BLaER1 treated with 17β-estradiol and CSF1 and Interleukin-3, amounts not matched to agents 10 nM and 100 nM (cell line): ENCODE measurements around the gene CLDN6.

Source experiments
- H3K27ac ChIP-seq, 11 experiments: shearing (Covaris generic); formaldehyde crosslinking; 2 replicates each; pipeline ENCODE4 v1.8.1; 2022
- H3K27me3 ChIP-seq, 11 experiments: shearing (Covaris generic); formaldehyde crosslinking; 2 replicates each; pipeline ENCODE4 v1.8.1; 2022
- H3K36me3 ChIP-seq, 11 experiments: shearing (Covaris generic); formaldehyde crosslinking; 2 replicates each; pipeline ENCODE4 v1.8.1; 2022
- H3K4me1 ChIP-seq, 10 experiments: shearing (Covaris generic); formaldehyde crosslinking; 2 replicates each; pipeline ENCODE4 v1.8.1; 2022
- H3K4me2 ChIP-seq, 11 experiments: shearing (Covaris generic); formaldehyde crosslinking; 2 replicates each; pipeline ENCODE4 v1.8.1; 2022
- H3K4me3 ChIP-seq, 10 experiments: shearing (Covaris generic); formaldehyde crosslinking; 2 replicates each; pipeline ENCODE4 v1.8.1; 2022
- H3K9ac ChIP-seq, 11 experiments: shearing (Covaris generic); formaldehyde crosslinking; 2 replicates each; pipeline ENCODE4 v1.8.1; 2022
- H3K9me3 ChIP-seq, 11 experiments: shearing (Covaris generic); formaldehyde crosslinking; replicated peaks in 1 of 11; 2 replicates each; pipeline ENCODE4 v1.8.1; 2022
- H4K20me1 ChIP-seq, 11 experiments: shearing (Covaris generic); formaldehyde crosslinking; 2 replicates each; pipeline ENCODE4 v1.8.1; 2022
- Cebpa-rat ChIP-seq, 11 experiments: shearing (Covaris generic); IDR thresholded peaks; 2 replicates each; pipeline ENCODE4 v1.8.1; 2022

CLDN6 gene, protein sequence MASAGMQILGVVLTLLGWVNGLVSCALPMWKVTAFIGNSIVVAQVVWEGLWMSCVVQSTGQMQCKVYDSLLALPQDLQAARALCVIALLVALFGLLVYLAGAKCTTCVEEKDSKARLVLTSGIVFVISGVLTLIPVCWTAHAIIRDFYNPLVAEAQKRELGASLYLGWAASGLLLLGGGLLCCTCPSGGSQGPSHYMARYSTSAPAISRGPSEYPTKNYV

DNA sequence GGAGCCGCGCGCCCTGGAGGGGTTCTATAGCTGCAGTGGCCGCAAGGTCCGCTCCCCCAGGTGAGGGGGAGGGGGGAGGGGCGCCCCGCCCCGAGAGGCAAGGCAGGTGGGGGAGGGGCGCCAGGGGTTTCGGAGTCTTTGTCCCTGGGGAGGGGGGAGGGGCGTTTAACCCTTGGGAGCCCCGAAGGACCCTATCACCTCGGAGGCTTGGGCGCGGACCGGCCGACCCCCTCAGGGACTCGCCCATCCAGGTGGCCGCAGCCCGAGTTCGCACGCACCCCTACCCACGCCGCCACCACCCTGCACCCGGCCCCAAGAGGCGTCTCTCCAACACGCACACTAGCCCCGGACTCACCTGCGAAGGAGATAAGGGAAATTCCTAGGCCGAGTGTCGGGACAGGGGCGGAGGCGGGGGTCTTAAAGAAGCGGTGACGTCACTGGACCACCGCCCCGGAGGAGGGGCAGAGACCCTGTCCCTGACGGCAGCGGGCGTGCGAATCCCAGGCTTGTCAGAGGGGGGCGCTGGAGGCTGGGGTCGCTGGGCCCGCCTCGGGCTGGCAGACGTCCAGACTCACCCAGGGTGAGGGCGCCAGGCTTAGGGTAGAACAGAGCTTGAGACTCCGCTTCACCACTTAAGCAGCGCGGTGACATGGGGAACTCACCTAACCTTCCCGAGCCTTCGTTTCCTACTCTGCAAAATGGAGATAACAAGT, at the start of gene CLDN6:
Gene CLDN6, minus strand, starts transcription at position 390 of the 713 bp plus-strand sequence. CDS start 2,162 bp downstream, outside the sequence.
- Histone ChIP-seq H3K4me2 (peak within 1 kb of the TSS in 8 of 11 experiments; percentile 14 to 97 (median 36); a peak in 8 of 22 replicates), H4K20me1 (peaks cover 0 to 38% (median 26%) of the 10 kb centered on the region in 11 experiments; a peak in 19 of 22 replicates), H3K4me3 (no peak within 1 kb of the TSS), H3K9ac (no peak within 1 kb of the TSS), H3K27ac (no peak within 1 kb of the TSS), H3K27me3 (peaks cover 20 to 66% (median 56%) of the 10 kb centered on the region in 11 experiments), H3K9me3 (no peaks in the 10 kb centered on the region), H3K36me3 (no peaks in the 10 kb centered on the region), H3K4me1 (peaks cover 27 to 47% (median 44%) of the 10 kb centered on the region in 10 experiments)
- no peak for TF ChIP-seq Cebpa-rat (IDR thresholded peaks at IDR 0.05)

DNA sequence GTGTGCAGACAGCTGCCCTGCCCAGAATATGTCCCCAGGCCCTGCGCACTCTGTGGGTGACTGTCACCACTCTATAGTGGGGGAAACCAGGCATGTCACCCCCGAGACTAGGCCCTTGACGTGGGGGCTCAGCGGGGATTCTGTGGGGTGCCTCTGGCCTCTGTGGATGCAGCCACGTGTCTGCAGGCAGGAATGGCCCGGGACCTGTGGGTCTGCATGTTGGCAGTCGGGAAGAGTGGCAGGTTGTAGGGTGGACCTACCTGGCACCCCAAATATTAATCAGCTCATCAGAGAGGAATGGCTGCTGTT, 48.4 kb upstream of the CLDN6 start:
- Histone ChIP-seq H3K9me3 (peaks cover 0 to 8% (median 5%) of the 10 kb centered on the region in 11 experiments; a peak in 7 of 22 replicates), H4K20me1 (no peaks in the 10 kb centered on the region), H3K27ac (peak overlapping the region in 1 of 11 experiments; percentile 59; a peak in 2 of 22 replicates), H3K4me3 (no peak overlapping the region), H3K36me3 (no peaks in the 10 kb centered on the region), H3K27me3 (no peaks in the 10 kb centered on the region), H3K4me1 (peaks cover 9 to 52% (median 41%) of the 10 kb centered on the region in 10 experiments), H3K4me2 (peak overlapping the region in 1 of 11 experiments; percentile 30; a peak in 1 of 22 replicates), H3K9ac (no peak overlapping the region)
- no peak for TF ChIP-seq Cebpa-rat (IDR thresholded peaks at IDR 0.05)

DNA sequence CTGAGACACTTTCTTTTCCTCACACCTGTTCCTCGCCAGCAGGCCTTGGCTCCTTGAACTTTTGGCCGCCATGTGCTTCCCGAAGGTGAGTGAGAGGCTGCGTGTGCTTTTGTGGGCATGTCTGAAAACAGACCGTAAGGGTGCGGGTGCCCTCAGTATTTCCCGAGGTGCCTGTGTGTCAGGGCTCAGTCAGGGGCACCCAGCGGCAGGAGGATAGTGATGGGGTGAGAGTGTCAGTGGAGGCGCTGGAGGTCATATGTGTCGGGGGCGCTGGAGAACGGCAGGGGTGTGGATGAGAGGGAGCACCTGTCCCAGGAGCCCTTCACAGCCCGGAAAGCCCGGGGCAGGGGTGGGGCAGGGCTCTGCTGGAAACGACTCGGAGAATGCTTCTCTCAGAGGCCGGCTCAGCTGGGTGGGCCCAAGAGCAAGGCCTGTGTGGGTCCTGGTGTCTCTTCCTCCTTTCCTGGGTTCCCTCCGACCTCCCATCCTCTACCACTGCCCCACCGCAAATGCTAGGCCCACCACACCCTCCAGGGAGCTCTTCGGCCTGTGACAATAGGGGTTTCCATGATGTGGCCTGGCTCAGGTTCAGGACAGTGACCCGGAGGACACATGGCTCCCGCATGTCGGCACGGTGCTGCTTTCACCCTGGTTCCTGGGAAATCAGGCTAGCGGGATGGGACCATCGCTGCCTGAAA, 47.9 kb upstream of the CLDN6 start:
- Histone ChIP-seq H3K9ac (peak overlapping the region in 2 of 11 experiments; percentile 4 to 6; a peak in 1 of 22 replicates), H3K36me3 (no peaks in the 10 kb centered on the region), H3K9me3 (peaks cover 0 to 8% (median 5%) of the 10 kb centered on the region in 11 experiments; a peak in 7 of 22 replicates), H3K27me3 (no peaks in the 10 kb centered on the region), H3K4me2 (peak overlapping the region in 8 of 11 experiments; percentile 19 to 62 (median 28); a peak in 11 of 22 replicates), H3K27ac (peak overlapping the region in 3 of 11 experiments; percentile 37 to 59 (median 37); a peak in 5 of 22 replicates), H3K4me3 (no peak overlapping the region), H4K20me1 (no peaks in the 10 kb centered on the region), H3K4me1 (peaks cover 9 to 47% (median 36%) of the 10 kb centered on the region in 10 experiments)
- TF ChIP-seq Cebpa-rat (IDR thresholded peaks at IDR 0.05): no peak

DNA sequence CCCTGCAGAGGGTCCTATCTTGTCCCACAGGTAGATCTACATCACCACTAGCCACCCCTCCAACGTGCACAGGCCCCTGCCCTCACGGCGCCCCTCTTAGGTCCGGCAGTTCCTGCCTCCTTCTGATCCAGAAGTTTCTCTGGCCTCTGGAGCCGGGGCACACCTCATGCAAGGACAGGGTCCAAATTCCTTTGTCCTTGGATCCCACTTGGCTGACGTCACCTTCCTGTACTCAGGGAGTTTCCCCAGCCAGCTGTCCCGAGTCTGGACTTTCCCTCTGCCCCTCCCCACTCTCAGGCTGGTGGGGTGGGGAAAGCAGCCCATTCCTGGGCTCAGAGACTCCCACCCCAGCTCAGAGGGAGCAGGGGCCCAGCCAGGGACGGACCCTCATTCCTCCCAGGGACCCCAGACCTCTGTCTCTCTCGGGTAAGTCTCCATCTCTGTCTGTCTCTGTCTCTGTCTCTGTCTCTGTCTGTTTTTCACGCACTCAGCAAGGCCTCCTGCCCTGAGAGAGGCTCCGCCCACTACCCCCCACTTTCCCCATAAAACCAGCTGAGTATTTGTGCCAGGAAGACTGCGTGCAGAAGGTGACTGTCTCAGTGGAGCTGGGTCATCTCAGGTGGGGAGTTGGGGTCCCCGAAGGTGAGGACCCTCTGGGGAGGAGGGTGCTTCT, 47.2 kb upstream of the CLDN6 start, which contains the start of gene IL32:
Gene IL32, plus strand, starts transcription at position 572 of the 673 bp plus-strand sequence. CDS start 172 bp downstream, outside the sequence.
- peak within 1 kb of the TSS in 2 of 11 experiments; percentile 4 to 6; a peak in 2 of 22 replicates for H3K9ac ChIP-seq
- peak within 1 kb of the TSS in 8 of 11 experiments; percentile 6 to 59 (median 31); a peak in 10 of 22 replicates for H3K27ac ChIP-seq
- H3K36me3 ChIP-seq: no peaks in the 10 kb centered on the region
- no peaks in the 10 kb centered on the region for H3K27me3 ChIP-seq
- no peak for TF ChIP-seq Cebpa-rat (IDR thresholded peaks at IDR 0.05)
- H3K9me3 ChIP-seq: peaks cover 0 to 8% (median 5%) of the 10 kb centered on the region in 11 experiments; a peak in 7 of 22 replicates
- no peak within 1 kb of the TSS for H3K4me3 ChIP-seq
- H4K20me1 ChIP-seq: no peaks in the 10 kb centered on the region
- H3K4me2 ChIP-seq: peak within 1 kb of the TSS in 9 of 11 experiments; percentile 9 to 62 (median 25); a peak in 15 of 22 replicates
- peaks cover 11 to 43% (median 32%) of the 10 kb centered on the region in 10 experiments for H3K4me1 ChIP-seq

DNA sequence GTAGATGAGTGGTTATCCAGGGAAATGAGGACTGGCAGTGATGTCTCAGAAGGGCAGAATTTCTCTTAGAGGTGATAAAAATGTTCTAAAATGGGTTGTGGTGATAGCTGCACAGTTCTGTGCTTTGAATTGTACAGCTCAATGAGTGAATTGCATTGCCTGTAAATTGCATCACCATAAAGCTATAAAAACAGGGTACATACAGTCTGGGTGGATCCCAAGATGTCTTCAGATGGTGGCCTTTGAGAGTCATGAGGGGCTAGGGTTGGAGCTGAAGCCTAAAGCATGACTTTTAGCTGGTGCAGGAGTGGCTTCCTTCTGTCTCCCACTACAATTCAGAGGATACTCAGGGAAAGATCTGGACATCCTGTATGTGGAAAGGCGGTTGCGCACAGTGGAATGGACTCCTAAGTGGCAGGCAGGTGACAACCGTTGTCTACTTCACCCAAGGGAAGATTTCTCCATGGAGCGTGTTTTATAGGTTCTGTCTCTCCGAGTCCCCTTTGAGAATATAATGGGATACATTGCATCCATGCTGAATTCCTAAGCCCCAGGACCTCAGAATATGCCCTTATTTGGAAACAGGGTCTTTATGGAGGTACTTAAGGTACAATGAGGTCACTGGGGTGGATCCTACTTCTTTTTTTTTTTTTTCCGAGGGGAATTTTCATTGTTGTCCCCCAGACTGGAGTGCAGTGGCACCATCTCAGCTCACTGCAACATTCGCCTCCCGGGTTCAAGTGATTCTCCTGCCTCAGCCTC, 45.8 kb upstream of the CLDN6 start:
- H3K4me2 ChIP-seq: no peak overlapping the region
- H3K9ac ChIP-seq: no peak overlapping the region
- no peaks in the 10 kb centered on the region for H4K20me1 ChIP-seq
- TF ChIP-seq Cebpa-rat (IDR thresholded peaks at IDR 0.05): no peak
- H3K4me3 ChIP-seq: no peak overlapping the region
- H3K36me3 ChIP-seq: no peaks in the 10 kb centered on the region
- no peak overlapping the region for H3K27ac ChIP-seq
- no peaks in the 10 kb centered on the region for H3K9me3 ChIP-seq
- H3K27me3 ChIP-seq: no peaks in the 10 kb centered on the region
- peaks cover 19 to 44% (median 36%) of the 10 kb centered on the region in 10 experiments for H3K4me1 ChIP-seq

DNA sequence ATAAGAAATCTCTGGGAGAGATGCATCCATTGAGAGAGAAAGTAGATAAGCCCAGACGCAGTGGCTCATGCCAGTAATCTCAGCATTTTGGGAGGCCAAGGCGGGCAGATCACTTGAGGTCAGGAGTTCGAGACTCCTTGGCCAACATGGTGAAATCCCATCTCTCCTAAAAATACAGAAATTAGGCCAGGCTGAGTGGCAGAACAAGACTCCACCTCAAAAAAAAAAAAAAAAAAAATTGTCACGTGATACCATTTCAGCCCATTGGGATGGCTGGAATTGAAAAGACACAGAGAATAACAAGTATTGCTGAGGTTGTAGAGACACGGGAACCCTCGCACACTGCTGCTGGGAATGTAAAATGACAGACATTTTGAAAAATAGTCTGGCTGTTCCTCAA, 44.6 kb upstream of the CLDN6 start:
- TF ChIP-seq Cebpa-rat (IDR thresholded peaks at IDR 0.05): no peak
- Histone ChIP-seq H3K27me3 (no peaks in the 10 kb centered on the region), H4K20me1 (peaks cover 0 to 6% (median 0%) of the 10 kb centered on the region in 11 experiments; a peak in 3 of 22 replicates), H3K27ac (no peak overlapping the region), H3K4me3 (no peak overlapping the region), H3K36me3 (0 out of 22 replicates have a peak, but pooled peaks cover 0 to 4% (median 0%) of the 10 kb centered on the region in 11 experiments), H3K4me2 (no peak overlapping the region), H3K4me1 (peaks cover 28 to 43% (median 36%) of the 10 kb centered on the region in 10 experiments), H3K9me3 (no peaks in the 10 kb centered on the region), H3K9ac (no peak overlapping the region)

DNA sequence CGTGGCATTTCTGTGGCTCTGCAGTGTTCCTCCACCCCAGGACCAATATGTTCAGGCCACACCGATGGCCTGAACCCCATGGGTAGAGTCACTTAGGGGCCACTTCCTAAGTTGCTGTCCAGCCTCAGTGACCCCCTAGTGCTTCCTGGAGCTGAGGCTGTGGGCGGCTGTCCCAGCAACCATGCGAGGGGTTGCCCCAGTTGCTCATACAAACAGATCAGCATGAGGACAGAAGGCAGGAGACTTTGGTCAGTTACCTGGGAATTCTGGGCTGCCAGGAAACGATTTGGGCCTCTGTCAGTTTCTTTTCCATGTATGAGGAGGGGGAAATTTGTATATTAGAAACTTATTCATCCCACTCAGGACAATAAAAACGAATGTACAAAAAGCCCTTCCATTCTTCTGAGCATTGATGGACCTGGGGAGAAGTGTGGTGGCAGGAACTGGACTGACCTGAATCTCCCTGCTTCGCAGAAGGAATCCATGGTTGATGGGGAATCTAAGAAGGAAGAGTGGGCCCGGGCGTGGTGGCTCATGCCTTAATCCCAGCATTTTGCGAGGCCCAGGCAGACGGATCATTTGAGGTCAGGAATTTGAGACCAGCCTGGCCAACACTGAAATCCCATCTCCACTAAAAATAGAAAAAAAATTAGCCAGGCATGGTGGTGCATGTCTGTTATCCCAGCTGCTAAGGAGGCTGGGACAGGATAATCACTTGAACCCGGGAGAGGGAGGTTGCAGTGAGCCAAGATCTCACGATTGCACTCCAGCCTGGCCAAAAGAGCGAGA, 42.5 kb upstream of the CLDN6 start:
- Histone ChIP-seq H3K27ac (peak overlapping the region in 2 of 11 experiments; percentile 92 to 96; a peak in 4 of 22 replicates), H3K36me3 (peaks cover 0 to 16% (median 0%) of the 10 kb centered on the region in 11 experiments; a peak in 3 of 22 replicates), H3K4me3 (no peak overlapping the region), H3K9ac (peak overlapping the region in 2 of 11 experiments; percentile 97 to 98; a peak in 3 of 22 replicates), H4K20me1 (peaks cover 0 to 6% (median 0%) of the 10 kb centered on the region in 11 experiments; a peak in 3 of 22 replicates), H3K9me3 (no peaks in the 10 kb centered on the region), H3K4me1 (peaks cover 41 to 51% (median 48%) of the 10 kb centered on the region in 10 experiments), H3K4me2 (peak overlapping the region; percentile 95 to 100 (median 99); a peak in 19 of 22 replicates), H3K27me3 (no peaks in the 10 kb centered on the region)
- TF ChIP-seq Cebpa-rat (IDR thresholded peaks at IDR 0.05): no peak
